ENCODE data around the gene SPIRE1.
"Not testable (repeated sequence)": the region's sequence is repeated elsewhere in the genome, so short reads cannot be mapped to it uniquely, and the experiment has no call there.

The SPIRE1 gene

DNA sequence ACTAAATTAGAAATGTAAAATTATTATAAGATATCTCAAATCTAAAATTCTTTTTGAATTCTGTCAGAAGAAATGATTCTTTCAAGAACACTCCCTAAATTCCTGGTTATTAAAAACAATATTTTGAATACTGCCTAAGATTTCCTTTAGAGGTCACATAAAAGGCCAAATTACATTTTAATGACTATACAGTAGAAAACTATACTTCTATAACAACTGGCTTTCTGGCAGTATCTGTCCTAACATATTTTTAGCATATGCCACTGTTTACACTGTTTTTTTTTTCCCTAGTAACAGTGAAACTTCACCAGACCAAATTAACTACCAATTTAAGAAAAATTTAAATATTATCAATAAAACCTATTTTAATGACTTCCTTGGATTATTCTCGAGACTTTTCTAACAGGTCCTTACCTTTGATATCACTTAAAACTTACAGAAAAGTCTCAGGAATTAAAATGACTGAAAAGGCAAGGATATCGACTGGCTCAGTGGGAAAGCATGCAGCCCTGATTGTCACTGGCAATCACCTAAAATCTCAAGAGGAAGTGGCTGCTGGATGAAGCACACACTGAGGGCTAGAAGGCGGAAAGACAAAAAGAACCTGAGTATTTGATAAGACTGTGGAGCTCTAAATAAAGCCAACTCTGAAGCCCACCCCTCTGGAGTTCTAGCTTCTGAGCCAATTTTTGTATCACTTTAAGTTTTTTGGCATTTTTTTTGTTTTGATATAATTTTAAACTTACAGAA, 59.6 kb downstream of the SPIRE1 start:
- no peak for DNase-seq

DNA sequence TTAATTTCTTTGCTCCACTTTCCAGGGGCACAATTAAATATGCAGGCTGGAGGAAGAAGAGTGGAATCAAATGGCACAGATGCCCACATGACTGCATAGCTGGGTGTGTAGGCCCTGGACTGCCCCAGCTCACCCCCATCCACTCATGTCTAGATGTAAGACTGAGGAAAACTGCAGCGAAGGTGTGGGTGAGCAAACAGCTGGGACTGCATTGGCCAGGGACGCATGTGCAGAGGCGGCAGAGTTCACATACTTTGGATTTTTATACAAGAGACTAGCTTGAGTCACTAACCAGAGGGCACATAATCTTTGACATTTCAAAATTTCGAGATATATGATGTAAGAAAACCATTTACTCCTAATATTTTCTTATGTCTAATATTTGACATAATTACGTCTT, 60.1 kb downstream of the SPIRE1 start:
- DNase-seq = no peak

DNA sequence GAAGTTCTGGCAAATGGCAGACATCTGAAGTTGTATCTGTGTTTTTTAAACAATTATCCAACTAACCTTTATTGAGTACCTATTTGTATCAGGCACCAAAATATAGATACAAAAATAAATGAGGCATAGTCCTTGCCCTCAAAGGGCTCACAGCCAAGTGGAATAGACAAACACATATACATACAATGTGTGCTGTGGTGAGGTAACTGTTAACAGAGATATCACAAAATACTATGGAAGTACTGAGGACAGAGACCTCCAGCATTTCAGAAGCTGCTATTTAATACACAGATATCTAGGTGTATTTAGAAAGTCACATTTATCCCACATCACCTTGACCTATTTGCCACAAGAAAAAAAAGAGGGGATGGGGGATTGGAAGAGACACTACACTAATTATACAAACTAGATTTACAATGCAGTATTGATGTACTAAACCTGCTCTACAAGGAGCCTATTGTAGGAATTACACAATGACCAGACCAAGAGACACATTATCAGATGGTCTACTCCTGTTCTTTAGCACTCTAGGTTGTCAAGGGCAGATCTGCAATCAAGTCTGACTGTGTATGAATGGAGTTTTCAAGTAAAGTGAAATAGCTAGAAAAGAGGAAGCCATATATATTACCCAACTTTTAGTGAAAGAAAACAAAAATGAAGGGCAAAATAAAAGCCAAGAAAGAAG, 62.2 kb downstream of the SPIRE1 start:
- DNase-seq = no peak

GRCh38 chr18:12593866-12594265, 64.0 kb downstream of the SPIRE1 start:
- DNase-seq = no peak

- no peak for DNase-seq
Measured at GRCh38 chr18:12592597-12593127, 65.2 kb downstream of the SPIRE1 start.

GRCh38 chr18:12589448-12589847, 68.5 kb downstream of the SPIRE1 start:
- no peak for DNase-seq

DNA sequence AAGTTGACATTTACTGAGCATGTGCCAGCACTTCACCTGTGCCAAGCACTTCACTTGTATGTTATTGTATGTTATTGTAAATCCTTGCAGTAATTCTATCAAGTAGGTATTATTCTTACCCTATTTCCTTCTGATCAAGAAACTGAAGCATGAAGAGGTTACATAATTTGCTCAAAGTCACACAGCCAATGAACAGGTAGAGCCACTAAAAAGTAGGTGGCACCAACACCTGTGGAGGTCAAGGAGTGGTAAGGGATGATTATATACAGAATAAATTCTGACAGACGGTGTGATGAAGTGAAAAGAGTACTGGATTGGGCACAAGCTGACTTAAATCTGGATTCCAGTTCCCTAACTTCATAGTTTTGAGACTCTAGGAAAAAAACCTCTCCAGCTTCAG, 71.0 kb downstream of the SPIRE1 start:
- DNase-seq = no peak

GRCh38 chr18:12585218-12585617, 72.7 kb downstream of the SPIRE1 start:
- DNase-seq = no peak

DNA sequence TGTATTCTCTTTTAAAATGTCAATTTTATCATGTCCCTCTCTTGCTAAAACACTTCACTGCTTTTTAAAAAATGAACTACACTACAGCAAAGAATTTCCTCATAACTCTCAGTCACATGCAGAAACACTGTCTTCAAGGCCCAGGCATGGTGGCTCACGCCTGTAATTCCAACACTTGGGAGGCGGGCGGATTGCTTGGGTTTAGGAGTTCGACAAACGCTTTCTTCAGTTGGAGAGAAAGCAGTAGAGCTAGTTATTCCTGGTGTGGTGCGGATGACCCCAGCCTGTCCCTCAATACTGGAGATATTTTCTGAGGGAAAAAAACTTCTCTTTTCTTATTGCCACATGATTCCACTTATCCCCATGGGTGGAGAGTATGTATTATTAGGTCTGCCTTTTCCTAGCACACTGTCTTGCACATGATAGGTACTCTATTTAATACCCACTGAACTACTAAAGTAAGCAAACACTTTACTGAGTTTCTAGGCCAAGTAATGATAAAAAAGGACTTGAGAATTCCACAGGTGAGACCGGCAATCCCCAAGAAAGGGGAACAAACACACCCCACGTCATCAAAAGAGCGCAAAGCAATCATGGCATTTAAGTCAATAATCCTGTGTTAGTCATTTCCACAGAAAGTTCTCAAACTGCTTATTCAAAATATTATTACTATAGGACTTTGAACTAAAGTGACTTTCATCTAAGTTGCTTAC, 77.1 kb downstream of the SPIRE1 start:
- no peak for DNase-seq

DNA sequence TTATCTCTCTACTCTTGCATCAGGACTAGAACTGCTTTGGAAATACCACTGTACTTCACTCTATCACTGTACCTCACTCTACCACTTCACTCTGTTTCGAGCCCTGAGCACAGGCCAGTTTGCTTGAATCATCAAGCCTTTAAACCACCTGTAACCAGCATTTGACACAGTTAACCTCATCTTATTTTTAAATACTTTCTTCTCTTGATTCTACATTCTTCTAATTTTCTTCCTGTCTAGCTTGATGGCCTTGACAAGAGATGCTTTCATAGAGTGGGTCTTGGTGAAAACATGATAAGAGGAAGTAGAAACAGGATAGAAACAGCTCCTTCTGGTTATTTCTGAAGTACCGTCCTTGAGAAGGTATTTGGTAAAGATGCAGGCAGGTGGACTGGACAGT, 78.1 kb downstream of the SPIRE1 start:
- DNase-seq = no peak

GRCh38 chr18:12577848-12578247, 80.1 kb downstream of the SPIRE1 start:
- DNase-seq = no peak

DNA sequence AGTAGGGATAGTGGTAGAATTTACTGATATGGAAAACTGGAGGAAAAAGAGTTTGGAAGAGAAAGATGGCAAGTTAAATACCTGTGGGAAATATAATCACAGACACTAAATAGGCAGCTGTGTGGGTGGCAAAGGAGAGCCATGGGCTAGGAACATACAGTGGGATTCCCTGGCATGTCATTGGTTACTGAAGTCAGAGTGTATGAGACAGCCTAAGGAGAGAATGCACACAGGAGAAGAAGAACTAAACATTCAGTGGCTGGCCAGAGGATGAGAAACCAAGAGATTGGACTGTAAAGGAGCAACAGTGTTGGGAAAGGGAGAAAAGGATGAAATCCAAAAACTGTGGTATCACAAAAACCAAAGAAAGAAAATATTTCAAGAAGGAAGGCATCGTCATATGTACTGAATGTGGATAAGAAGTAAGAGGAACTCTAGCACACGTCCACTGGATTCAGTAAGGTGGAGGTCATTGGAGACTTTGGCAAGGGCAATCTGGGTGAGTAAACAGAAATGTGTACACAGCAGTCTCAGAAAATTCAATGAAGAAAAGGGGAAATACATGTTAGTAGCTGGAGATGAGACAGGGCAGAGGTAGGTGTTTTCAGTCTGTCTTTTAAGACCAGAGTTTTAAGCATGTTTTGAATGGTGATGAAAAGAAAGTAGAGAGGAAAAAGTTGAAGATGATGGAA, 83.3 kb downstream of the SPIRE1 start:
- no peak for DNase-seq

- no peak for DNase-seq
Measured at GRCh38 chr18:12571630-12572029, 86.3 kb downstream of the SPIRE1 start.

DNA sequence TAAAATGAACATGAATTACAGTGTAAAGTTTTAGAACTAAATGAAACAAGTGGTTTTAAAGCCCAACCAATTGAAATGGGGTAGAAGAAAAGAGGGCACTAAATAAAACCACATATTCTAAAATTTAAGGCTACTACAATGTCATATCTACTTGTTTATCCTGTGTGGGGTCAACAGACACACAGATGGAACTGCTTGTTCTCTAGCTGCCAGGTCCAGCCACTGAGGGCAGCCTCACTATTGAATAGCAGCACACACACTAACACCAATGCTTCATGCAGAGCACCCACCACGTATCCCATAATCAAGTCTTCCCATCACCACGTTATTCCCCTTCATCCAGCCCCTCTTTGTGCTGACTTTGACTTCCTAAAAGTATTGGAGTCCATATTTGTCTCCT, 88.1 kb downstream of the SPIRE1 start:
- no peak for DNase-seq

DNA sequence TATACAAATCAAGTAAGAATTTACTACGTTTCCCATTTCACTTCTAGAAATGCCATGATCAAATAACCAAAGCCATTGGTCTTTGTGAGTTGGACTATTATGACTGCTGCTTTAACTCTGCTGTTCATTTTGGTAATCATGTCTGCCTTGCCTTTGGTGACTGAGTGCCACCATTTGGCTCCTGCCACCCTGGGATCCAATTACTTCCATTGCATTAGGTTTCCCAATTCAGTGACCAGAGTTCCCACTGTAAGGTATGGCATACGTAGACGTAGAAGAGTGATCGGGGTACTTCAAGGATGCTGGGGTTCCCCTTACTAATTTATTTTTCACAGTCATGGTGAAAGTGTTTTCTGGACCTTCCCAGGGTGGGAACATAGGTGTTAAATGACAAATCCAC, 90.1 kb downstream of the SPIRE1 start:
- no peak for DNase-seq

- DNase-seq = no peak
Measured at GRCh38 chr18:12564861-12565260, 93.0 kb downstream of the SPIRE1 start.

DNA sequence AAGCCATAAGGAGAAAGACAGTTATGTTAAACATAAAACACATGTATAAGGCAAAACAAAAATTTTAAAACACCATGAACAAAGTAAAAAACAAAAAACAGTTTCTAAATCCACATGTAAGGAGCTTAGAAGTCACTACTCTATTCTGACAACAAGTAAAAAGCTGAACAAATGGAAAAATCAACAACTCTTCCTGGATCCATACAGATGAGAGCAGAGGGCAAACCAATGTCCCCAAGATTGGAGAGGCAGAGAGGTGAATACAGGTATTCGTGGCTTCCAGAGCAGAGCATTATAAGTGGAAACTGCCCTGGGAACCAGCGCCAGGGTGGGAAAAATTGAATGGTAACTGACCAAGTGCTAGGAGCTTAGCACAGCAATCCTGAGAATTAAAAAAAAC, 93.5 kb downstream of the SPIRE1 start:
- no peak for DNase-seq

DNA sequence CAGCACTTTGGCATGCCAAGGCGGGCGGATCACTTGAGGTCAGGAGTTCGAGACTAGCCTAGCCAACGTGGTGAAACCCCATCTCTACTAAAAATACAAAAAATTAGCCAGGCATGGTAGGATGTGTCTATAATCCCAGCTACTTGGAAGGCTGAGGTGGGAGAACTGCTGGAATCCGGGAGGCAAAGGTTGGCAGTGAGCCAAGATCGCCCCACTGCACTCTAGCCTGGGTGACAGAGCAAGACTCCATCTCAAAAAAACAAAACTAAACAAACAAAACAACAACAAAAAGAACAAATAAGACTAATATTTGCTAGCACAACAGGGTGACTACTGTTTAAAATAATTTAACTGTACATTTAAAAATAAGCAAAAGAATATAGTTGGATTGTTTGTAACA, 97.3 kb downstream of the SPIRE1 start:
- DNase-seq = not testable (repeated sequence)

DNA sequence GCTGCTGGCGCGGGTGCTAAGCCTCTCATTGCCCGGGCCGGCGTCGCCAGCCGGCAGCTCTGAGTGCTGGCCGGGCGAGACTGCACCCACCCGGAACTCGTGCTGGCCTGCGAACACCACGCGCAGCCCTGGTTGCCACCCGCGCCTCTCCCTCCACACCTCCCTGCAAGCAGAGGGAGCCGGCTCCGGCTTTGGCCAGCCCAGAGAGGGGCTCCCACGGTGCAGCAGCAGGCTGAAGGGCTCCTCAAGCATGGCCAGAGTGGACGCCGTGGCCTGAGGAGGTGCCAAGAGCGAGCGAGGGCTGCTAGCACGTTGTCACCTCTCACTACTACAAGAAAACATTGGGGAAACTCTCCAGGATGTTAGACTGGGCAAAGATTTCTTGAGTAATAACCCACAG, 98.6 kb downstream of the SPIRE1 start:
- DNase-seq = no peak

DNA sequence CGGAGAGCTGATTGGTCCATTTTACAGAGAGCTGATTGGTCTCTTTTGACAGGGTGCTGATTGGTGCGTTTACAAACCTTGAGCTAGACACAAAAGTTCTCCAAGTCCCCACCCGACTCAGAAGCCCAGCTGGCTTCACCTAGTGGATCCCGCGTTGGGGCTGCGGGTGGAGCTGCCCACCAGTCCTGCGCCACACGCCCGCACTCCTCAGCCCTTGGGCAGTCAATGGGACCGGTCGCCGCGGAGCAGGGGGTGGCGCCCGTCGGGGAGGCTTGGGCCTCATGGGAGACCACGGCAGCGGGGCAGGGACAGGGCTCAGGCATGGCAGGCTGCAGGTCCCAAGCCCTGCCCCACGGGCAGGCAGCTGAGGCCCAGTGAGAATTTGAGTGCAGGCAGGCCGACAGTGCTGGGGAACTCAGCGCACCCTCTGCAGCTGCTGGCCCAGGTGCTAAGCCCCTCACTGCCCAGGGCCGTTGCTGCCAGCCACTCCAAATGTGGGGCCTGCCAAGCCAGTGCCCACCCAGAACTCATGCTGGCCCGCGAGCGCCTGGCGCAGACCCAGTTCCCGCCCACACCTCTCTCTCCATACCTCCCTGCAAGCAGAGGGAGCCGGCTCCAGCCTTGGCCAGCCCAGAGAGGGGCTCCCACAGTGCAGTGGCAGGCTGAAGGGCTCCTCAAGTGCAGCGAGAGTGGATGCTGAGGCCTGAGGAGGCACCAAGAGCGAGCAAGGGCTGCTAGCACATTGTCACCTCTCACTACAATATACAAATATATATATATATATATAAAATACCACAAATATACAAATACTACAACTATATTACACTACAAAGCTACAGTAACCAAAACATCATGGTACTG, 100.7 kb downstream of the SPIRE1 start:
- no peak for DNase-seq

DNA sequence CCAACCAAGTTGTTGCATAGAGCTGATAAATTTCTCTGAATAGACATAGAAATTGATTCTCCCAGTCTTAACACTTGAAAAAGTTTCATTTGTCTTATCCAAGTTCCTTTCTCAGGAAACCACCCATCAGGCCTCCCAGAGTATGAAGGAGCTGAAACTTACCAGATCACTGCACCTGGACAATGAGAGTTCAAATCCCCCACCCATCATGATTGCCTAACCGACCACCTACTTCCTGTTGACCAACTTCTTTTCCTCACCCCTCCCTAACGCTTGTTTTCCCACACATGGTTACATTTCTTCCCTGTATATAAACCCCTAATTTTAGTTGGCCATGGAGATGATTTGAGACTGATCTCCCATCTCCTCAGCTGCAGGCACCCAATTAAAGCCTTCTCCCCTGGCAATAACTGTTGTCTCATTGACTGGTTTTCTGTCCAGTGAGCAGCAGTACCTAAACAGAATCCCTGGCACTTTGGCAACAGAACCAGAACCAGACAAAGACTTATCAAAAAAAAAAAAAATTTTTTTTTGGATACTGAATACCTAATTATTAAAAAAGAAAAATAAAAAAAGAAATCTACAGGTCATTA, 103.0 kb downstream of the SPIRE1 start:
- DNase-seq = no peak

DNA sequence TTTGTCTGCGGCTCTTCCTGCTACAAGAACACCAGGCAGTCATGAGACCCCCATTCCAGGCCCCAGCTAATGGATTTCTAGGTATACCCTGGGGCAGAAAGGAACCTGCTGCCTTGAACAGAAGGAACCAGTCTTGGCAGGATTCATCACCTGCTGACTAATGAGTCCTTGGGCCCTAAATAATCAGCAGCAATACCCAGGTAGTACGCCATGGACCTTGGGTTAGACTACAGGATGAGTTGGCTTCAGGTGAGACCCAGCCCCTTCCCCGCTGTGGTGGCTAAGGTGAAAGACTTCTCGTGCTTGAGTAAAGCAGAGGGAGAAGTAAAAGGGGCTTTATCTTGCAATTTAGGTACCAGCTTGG, 105.0 kb downstream of the SPIRE1 start:
- DNase-seq = no peak

Data from activated CD8-positive, alpha-beta memory T cell treated with anti-CD3 and anti-CD28 coated beads, Interleukin-2, amount 50 U/mL, for 4 hours (primary cell).